NCI-H146 (cell line): ENCODE data around the gene RIMBP3C.
"Not testable (repeated sequence)": the region's sequence is repeated elsewhere in the genome, so short reads cannot be mapped to it uniquely, and the experiment has no call there.

ENCODE experiments used
- DNase-seq: peaks from one replicate; lab custom pipeline; 2025; lab: John Stamatoyannopoulos, UW

Gene RIMBP3C

DNA sequence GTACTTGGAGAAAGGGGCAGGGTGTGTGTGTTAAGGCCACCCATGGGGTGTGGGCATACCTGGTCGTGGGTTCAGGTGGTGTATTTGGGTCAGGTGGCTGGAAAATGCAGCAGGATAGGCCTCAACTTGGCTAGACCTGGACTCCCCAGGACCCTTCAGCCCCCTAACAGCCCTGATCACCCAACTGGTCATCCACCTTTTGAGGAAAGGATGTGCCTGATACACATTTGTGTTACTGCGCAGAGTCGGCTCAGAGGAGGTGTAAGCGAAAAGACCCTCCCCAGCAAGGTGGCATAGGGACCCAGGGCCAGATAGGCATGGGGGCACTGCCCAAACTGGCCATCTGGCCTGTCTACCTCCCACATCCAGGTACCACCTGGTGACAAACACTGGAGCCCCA lies at the start of gene RIMBP3C:
Gene RIMBP3C, minus strand, starts transcription at position 101 of the 400 bp plus-strand sequence. CDS start 485 bp downstream, outside the sequence.
- DNase-seq: not testable (repeated sequence)

DNA sequence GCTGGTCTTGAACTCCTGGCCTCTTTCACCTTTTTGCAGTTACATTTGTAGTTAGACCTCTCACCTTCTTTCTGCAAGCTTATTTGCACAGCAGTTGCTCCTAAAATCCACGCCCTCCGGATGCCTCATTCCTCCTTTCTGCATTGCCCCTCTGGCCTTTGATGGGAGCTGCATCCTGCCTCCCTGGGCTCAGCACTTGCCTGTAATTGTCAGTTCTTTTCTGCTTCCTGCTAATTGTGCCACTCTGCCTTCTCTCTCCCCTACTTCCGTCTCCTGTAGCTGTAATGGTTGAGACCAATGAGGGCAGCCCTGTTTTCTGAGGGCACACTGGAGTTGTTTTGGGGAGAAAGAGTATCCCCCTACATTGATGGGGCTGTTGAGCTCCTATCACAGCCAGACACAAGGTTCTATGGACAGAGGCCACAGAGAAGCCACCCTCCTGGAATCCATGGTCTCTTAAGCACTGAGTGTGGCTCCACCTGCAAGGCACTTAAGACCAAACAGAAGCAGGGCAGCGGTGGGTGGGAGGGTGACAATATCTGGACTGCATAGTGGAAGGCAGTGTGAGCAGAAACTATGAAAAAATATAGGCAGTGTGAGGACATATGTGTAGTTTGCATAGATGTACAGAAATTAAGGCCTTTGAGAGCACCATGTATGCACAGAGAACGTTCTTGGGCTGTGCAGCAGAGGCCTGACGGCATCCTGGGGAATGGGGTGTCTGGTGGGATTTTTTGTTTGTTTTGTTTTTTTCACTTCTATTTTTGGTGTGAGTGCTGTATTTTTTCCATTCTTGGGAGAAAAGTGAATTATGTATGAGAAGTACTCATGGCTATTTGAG lies 48.0 kb upstream of the RIMBP3C start:
- DNase-seq: no peak

GRCh38 chr22:21598302-21598701 lies 47.0 kb upstream of the RIMBP3C start:
- DNase-seq: no peak

GRCh38 chr22:21596356-21597135 lies 45.3 kb upstream of the RIMBP3C start:
- DNase-seq: not testable (repeated sequence)

- DNase-seq: no peak
Measured at GRCh38 chr22:21594865-21595452, 43.7 kb upstream of the RIMBP3C start.

GRCh38 chr22:21593406-21594232 lies 42.4 kb upstream of the RIMBP3C start:
- DNase-seq: no peak

GRCh38 chr22:21592422-21592821 lies 41.2 kb upstream of the RIMBP3C start:
- DNase-seq: no peak

DNA sequence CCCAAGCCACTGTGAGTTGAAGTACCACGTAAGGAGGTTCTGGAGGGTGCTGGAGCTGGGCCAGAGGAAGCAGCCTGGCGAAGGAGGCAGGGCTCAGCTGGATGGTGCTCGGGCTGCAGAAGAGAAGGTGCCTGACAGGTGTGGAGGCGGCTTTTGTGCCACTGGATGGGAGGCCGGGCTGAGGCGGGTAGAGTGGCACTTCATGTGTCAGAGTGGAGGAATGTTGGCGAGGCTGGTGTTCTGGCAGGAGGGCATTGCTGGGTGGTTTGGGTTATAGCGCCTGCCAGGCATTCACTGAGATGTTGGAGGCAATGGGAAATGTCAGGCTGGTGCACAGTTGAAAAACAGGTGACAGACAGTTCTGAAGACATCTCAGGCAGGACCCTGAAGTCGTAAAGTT lies 40.4 kb upstream of the RIMBP3C start:
- no peak for DNase-seq

DNA sequence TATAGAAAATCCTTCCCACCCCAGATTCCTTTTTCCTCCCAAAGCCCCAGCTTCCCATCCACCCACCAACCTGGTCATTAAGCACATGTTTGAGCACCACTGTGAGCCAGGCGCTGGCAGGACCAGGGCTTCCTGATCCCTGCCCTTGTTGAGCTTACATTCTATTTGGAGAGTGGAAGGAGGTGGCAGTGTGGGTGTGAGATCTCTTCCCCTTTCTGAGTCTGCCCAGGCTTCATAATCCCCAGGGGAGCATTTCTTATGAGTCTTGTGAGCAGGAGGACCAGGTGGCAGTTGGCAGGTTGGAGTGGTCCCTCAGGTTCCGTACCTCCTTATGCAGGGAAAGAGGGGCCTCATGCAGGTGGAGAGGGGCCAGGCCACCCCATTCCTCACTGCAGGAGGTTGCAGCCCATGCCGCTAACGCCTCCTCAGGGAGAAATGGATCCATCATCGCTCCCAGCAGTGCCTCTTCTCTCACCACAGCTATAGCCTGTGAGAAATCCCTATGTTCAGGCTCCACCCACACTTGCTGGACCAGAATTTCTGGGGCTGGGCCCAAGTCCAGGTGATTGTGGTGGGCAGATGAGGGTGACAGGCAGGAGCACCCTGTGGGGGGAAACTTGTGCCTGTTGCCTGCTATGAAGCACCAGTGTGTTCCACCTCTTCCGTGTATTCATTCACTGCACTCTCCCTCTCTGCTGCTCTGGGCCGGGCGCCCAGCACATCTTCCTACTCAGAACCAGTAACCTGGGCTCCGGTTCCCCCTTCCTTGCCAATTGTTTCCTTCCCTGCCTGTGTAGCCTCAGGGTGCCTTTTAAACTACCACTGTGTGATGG lies 39.8 kb upstream of the RIMBP3C start:
- no peak for DNase-seq

- DNase-seq: no peak
Measured at GRCh38 chr22:21589396-21589795, 38.1 kb upstream of the RIMBP3C start.

- no peak for DNase-seq
Measured at GRCh38 chr22:21587803-21588611, 36.7 kb upstream of the RIMBP3C start.

DNA sequence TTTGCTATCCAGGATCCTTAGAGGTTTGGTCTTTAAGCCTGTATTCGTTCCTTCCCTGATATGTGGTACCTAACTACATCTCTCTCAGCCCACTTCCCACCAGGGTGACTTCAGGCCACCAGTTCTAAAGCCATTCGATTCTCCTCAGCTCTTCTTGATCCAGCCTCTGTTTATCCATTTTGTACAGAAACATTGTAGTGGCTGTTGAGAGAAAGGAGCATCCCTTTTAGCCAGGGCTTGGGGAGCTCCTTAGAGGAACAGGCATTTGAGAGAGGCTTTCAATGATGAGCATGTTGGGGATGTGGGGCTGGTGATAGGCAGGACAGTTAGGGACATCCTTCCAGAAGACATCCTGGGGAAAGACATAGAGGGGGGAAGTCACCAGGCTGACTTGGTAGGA lies 34.1 kb upstream of the RIMBP3C start:
- no peak for DNase-seq

- DNase-seq: no peak
Measured at GRCh38 chr22:21582801-21583740, 31.8 kb upstream of the RIMBP3C start.

DNA sequence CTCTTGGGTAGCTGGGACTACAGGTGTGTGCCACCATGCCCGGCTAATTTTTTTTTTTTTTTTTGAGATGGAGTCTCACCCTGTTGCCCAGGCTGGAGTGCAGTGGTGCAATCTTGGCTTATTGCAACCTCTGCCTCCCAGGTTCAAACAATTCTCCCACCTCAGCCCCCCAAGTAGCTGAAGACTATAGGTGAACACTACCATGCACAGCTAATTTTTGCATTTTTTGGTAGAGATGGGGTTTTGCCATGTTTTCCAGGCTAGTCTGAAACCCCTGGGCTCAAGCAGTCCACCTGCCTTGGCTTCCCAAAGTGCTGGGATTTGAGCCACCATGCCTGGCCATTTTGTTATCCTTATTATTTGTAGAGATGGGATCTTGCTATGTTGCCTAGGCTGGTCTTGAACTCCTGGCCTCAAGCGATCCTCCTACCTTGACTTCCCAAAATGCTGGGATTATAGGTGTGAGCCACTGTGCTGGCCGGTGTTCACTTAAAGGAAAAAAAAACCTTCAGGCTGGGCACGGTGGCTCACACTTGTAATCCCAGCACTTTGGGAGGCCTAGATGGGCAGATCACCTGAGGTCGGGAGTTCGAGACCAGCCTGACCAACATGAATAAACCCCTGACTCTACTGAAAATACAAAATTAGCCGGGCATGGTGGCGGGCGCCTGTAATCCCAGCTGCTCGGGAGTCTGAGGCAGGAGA lies 29.9 kb upstream of the RIMBP3C start:
- not testable (repeated sequence) for DNase-seq

DNA sequence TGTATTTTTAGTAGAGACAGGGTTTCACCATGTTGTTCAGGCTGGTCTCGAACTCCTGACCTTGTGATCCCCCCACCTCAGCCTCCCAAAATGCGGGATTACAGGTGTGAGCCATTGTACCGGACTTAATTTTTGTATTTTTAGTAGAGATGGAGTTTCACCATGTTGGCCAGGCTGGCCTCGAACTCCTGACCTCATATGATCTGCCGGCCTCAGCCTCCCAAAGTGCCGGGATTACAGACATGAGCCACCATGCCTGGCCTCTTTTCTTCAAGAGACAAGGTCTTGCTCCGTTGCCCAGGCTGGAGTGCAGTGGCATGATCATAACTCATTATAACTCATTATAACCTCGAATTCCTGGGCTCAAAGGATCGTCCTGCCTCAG lies 29.4 kb upstream of the RIMBP3C start:
- DNase-seq: not testable (repeated sequence)

DNA sequence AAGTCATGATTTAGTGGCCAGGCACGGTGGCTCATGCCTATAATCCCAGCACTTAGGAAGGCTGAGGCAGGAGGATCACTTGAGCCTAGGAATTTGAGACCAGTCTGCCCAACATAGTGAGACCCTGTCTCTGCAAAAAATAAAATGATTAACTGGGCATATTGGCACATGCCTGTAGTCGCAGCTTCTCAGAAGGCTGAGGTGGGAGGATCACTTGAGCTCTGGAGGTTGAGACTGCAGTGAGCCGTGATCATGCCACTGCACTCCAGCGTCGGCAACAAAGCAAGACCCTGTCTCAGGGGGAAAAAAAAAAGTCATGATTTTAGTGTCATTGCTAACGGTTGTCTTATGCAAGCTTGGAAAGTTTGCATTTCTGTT lies 28.2 kb upstream of the RIMBP3C start:
- no peak for DNase-seq

GRCh38 chr22:21573750-21574494 lies 22.7 kb upstream of the RIMBP3C start:
- no peak for DNase-seq

DNA sequence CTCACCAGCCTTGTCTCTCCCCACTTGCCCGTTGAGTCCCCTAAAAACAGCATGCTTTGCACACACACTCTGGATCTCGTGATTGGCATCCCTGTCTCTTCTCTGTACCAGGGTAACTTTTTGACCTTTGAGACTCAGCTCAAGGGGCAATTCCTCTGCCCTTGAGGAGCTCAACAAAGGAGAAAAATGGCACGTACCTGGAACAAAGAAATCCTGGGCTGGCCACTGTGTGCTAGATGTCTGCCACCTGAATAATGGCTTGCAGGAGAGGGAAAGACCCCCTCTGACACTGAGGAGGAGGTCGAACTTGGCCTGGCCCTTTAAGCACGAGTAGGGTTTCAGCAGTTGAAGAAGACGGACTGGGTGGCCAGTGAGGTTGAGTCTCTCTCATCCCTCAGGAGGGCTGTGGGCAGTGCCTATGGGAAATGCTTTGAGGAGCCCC lies 22.1 kb upstream of the RIMBP3C start:
- DNase-seq: no peak
